H9 (cell line): ENCODE data around the gene ACCSL. TPM values are rescaled to one million over a fixed set of nuclear protein-coding genes. Genes with fewer than 3 reads are reported as not detected.

Experiments used
- DNase-seq: peaks from one replicate; pipeline ENCODE4 v3.0.0-alpha.2; 2017
- H2AFZ ChIP-seq: one replicate; pipeline ENCODE4 v1.6.1; 2013; ENCODE audit warnings: mild to moderate bottlenecking, low read length, control low read depth, moderate library complexity
- H2AK5ac ChIP-seq: 2 replicates; pipeline ENCODE4 v1.6.1; 2013; ENCODE audit warnings: low read length, control low read depth, mixed read lengths; ENCODE audit not compliant: insufficient read length
- H2BK120ac ChIP-seq: one replicate; pipeline ENCODE4 v1.6.1; 2013; ENCODE audit warnings: low read depth, mild to moderate bottlenecking, low read length, control low read depth, inconsistent platforms; ENCODE audit not compliant: poor library complexity, severe bottlenecking
- H2BK12ac ChIP-seq: 2 replicates; pipeline ENCODE4 v1.6.1; 2013; ENCODE audit warnings: low read length, control low read depth, mixed read lengths, low read depth; ENCODE audit not compliant: insufficient read length
- H2BK15ac ChIP-seq: 2 replicates; pipeline ENCODE4 v1.6.1; 2013; ENCODE audit warnings: low read depth, low read length, control low read depth
- H2BK20ac ChIP-seq: one replicate; pipeline ENCODE4 v1.6.1; 2013; ENCODE audit warnings: low read depth, mild to moderate bottlenecking, low read length, control low read depth, inconsistent platforms; ENCODE audit not compliant: poor library complexity, severe bottlenecking
- H2BK5ac ChIP-seq: 2 replicates; pipeline ENCODE4 v1.6.1; 2013; ENCODE audit warnings: low read length, control low read depth, mixed read lengths; ENCODE audit not compliant: insufficient read length
- H3K14ac ChIP-seq: 2 replicates; pipeline ENCODE4 v1.6.1; 2013; ENCODE audit warnings: low read length, control low read depth; ENCODE audit not compliant: insufficient read depth
- H3K18ac ChIP-seq: 2 replicates; pipeline ENCODE4 v1.6.1; 2013; ENCODE audit warnings: low read depth, mild to moderate bottlenecking, mixed read lengths, low read length, control low read depth; ENCODE audit not compliant: insufficient read length
- H3K23ac ChIP-seq: 2 replicates; pipeline ENCODE4 v1.6.1; 2013; ENCODE audit warnings: low read length, control low read depth, mixed read lengths, low read depth; ENCODE audit not compliant: insufficient read length
- H3K23me2 ChIP-seq: 2 replicates; pipeline ENCODE4 v1.6.1; 2013; ENCODE audit warnings: low read depth, mild to moderate bottlenecking, mixed read lengths, low read length, control low read depth; ENCODE audit not compliant: insufficient read length, poor library complexity, severe bottlenecking
- H3K27ac ChIP-seq: 2 replicates; pipeline ENCODE4 v1.5.1; 2013; ENCODE audit warnings: low read length, control low read depth, mixed read lengths, low read depth; ENCODE audit not compliant: insufficient read length
- H3K27me3 ChIP-seq: 2 replicates; pipeline ENCODE4 v1.6.1; 2013; ENCODE audit warnings: low read length, control low read depth, inconsistent platforms; ENCODE audit not compliant: insufficient read depth
- H3K4ac ChIP-seq: 2 replicates; pipeline ENCODE4 v1.6.1; 2013; ENCODE audit warnings: low read depth, mild to moderate bottlenecking, control low read depth, inconsistent platforms, low read length, moderate library complexity
- H3K4me1 ChIP-seq: 2 replicates; pipeline ENCODE4 v1.6.1; 2013; ENCODE audit warnings: low read length, control low read depth, inconsistent platforms; ENCODE audit not compliant: insufficient read depth
- H3K4me2 ChIP-seq: 2 replicates; pipeline ENCODE4 v1.6.1; 2013; ENCODE audit warnings: low read length, control low read depth, mixed read lengths; ENCODE audit not compliant: insufficient read length, insufficient read depth
- H3K56ac ChIP-seq: 2 replicates; pipeline ENCODE4 v1.6.1; 2013; ENCODE audit warnings: low read depth, mild to moderate bottlenecking, mixed read lengths, low read length, control low read depth; ENCODE audit not compliant: insufficient read length
- H3K79me1 ChIP-seq: 2 replicates; pipeline ENCODE4 v1.6.1; 2013; ENCODE audit warnings: low read depth, mild to moderate bottlenecking, moderate library complexity, low read length, control low read depth, inconsistent platforms; ENCODE audit not compliant: insufficient read depth, poor library complexity, severe bottlenecking
- H3K79me2 ChIP-seq: 2 replicates; pipeline ENCODE4 v1.6.1; 2013; ENCODE audit warnings: low read length, control low read depth, inconsistent platforms; ENCODE audit not compliant: insufficient read depth
- H3K9ac ChIP-seq: 2 replicates; pipeline ENCODE4 v1.6.1; 2013; ENCODE audit warnings: low read length, control low read depth, mixed read lengths; ENCODE audit not compliant: insufficient read length; ENCODE audit errors: extremely low read depth
- H3K9me3 ChIP-seq: one replicate; pipeline ENCODE4 v1.6.1; 2013; ENCODE audit warnings: low read depth, low read length, inconsistent platforms; ENCODE audit not compliant: control insufficient read depth
- H3T11ph ChIP-seq: one replicate; pipeline ENCODE4 v1.6.1; 2013; ENCODE audit warnings: mild to moderate bottlenecking, low read length, control low read depth, inconsistent platforms
- H4K20me1 ChIP-seq: one replicate; pipeline ENCODE4 v1.6.1; 2013; ENCODE audit not compliant: control insufficient read depth, insufficient read length, insufficient read depth
- H4K5ac ChIP-seq: 2 replicates; pipeline ENCODE4 v1.6.1; 2013; ENCODE audit warnings: low read depth, mild to moderate bottlenecking, mixed read lengths, low read length, control low read depth; ENCODE audit not compliant: insufficient read length
- H4K8ac ChIP-seq: replicated peaks from 2 replicates; pipeline ENCODE4 v1.6.1; 2013; ENCODE audit warnings: low read length, control low read depth, mixed read lengths, low read depth; ENCODE audit not compliant: insufficient read length
- H4K91ac ChIP-seq: 2 replicates; pipeline ENCODE4 v1.6.1; 2013; ENCODE audit warnings: low read depth, mild to moderate bottlenecking, moderate library complexity, mixed read lengths, low read length, control low read depth; ENCODE audit not compliant: insufficient read length
- H3K27ac Mint-ChIP-seq, 3 experiments: 2 replicates in 2 of 3; 3 replicates in 1 of 3; pipeline ENCODE4 v1.8.0; 2020 to 2021; ENCODE audit warnings: mixed read lengths in 3 of 3, mild to moderate bottlenecking in 1 of 3, moderate library complexity in 1 of 3
- H3K27me3 Mint-ChIP-seq: 2 replicates; pipeline ENCODE4 v1.8.0; 2021; ENCODE audit warnings: low read depth, mild to moderate bottlenecking, moderate library complexity, mixed read lengths
- H3K36me3 Mint-ChIP-seq, 3 experiments: 2 replicates in 2 of 3; 3 replicates in 1 of 3; pipeline ENCODE4 v1.8.0; 2020 to 2021; ENCODE audit warnings: low read depth in 3 of 3, mixed read lengths in 3 of 3; ENCODE audit not compliant: insufficient read depth in 1 of 3
- H3K4me1 Mint-ChIP-seq, 2 experiments: 2 replicates each; pipeline ENCODE4 v1.8.0; 2020; ENCODE audit warnings: mixed read lengths in 2 of 2
- H3K4me3 Mint-ChIP-seq, 2 experiments: 2 replicates in 1 of 2; 3 replicates in 1 of 2; pipeline ENCODE4 v1.8.0; 2020 to 2021; ENCODE audit warnings: mild to moderate bottlenecking in 2 of 2, mixed read lengths in 2 of 2, moderate library complexity in 1 of 2
- H3K9me3 Mint-ChIP-seq, 2 experiments: 2 replicates in 1 of 2; 3 replicates in 1 of 2; pipeline ENCODE4 v1.8.0; 2020; ENCODE audit warnings: mild to moderate bottlenecking in 2 of 2, mixed read lengths in 2 of 2, moderate library complexity in 1 of 2
- WGBS: extraction: QIAGEN DNeasy Blood & Tissue Kit; methylation state at CpG from one replicate; pipeline ENCODE4 v1.1.7; 2013; ENCODE audit warnings: missing lambda C conversion rate, low lambda C conversion rate, mixed read lengths; ENCODE audit not compliant: insufficient read length; ENCODE audit errors: extremely low coverage; 5-methylcytosine and 5-hydroxymethylcytosine counted together
- total RNA-seq: library from RNA; stranded (reverse); gene quantifications from 2 replicates; pipeline ENCODE4 v1.2.1, GENCODE V29; 2021
- TF ChIP-seq, protein P1 (sequence below): fragments of 200-600 bp; sonication (generic); conservative IDR thresholded peaks from 3 replicates; pipeline ENCODE4 v1.8.0; 2021; ENCODE audit warnings: antibody characterized with exemption, mild to moderate bottlenecking

ACCSL gene
- total RNA-seq, 1 experiment from 2014 or later, result not detected

DNA sequence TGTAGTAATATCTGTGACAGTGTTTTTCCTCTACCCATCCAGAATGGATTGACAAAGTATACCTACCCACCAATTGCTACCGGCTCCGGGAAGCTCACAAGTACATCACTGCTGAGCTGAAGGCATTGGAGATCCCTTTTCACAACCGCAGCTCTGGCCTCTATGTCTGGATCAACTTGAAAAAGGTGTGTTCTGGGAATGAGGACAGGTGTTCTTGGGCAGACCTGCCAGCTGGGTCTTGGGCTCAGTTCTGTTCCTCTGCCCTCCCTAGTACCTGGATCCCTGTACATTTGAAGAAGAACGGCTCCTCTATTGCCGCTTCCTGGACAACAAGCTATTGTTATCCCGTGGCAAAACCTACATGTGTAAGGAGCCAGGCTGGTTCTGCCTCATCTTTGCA, 10.5 kb downstream of the ACCSL start:
- H2AFZ ChIP-seq, result no peak overlapping the region
- no peak overlapping the region for H2BK12ac ChIP-seq
- H3K9ac ChIP-seq, result no peak overlapping the region
- no peak overlapping the region for H2BK5ac ChIP-seq
- H3K23ac ChIP-seq, result no peak overlapping the region
- H3T11ph ChIP-seq, result no peak overlapping the region
- peaks cover 10% of the 10 kb centered on the region for H3K27me3 Mint-ChIP-seq
- H3K56ac ChIP-seq, result no peak overlapping the region
- H4K91ac ChIP-seq, result no peak overlapping the region
- H3K79me2 ChIP-seq, result no peaks in the 10 kb centered on the region
- no peak overlapping the region for H3K27ac Mint-ChIP-seq
- no peak overlapping the region for H3K14ac ChIP-seq
- H3K18ac ChIP-seq, result no peak overlapping the region
- H3K23me2 ChIP-seq, result no peaks in the 10 kb centered on the region
- no peak overlapping the region for H4K8ac ChIP-seq
- H3K27ac ChIP-seq, result no peak overlapping the region
- H3K4me2 ChIP-seq, result no peak overlapping the region
- no peaks in the 10 kb centered on the region for H3K9me3 ChIP-seq
- no peak overlapping the region for H4K5ac ChIP-seq
- TF ChIP-seq, protein P1, sequence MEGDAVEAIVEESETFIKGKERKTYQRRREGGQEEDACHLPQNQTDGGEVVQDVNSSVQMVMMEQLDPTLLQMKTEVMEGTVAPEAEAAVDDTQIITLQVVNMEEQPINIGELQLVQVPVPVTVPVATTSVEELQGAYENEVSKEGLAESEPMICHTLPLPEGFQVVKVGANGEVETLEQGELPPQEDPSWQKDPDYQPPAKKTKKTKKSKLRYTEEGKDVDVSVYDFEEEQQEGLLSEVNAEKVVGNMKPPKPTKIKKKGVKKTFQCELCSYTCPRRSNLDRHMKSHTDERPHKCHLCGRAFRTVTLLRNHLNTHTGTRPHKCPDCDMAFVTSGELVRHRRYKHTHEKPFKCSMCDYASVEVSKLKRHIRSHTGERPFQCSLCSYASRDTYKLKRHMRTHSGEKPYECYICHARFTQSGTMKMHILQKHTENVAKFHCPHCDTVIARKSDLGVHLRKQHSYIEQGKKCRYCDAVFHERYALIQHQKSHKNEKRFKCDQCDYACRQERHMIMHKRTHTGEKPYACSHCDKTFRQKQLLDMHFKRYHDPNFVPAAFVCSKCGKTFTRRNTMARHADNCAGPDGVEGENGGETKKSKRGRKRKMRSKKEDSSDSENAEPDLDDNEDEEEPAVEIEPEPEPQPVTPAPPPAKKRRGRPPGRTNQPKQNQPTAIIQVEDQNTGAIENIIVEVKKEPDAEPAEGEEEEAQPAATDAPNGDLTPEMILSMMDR, result no peak
- DNase-seq, result no peak
- no peaks in the 10 kb centered on the region for H4K20me1 ChIP-seq
- no peaks in the 10 kb centered on the region for H3K36me3 Mint-ChIP-seq
- no peak overlapping the region for H2AK5ac ChIP-seq
- no peak overlapping the region for H3K4me3 Mint-ChIP-seq
- WGBS, result no CpG with 5 or more reads among the region's 6 CpGs
- no peak overlapping the region for H2BK20ac ChIP-seq
- no peaks in the 10 kb centered on the region for H3K27me3 ChIP-seq
- no peaks in the 10 kb centered on the region for H3K9me3 Mint-ChIP-seq
- no peaks in the 10 kb centered on the region for H3K79me1 ChIP-seq
- H3K4me1 Mint-ChIP-seq, result peaks cover 4 to 8% of the 10 kb centered on the region in 2 experiments; a peak in 3 of 4 replicates
- H2BK15ac ChIP-seq, result no peak overlapping the region
- no peak overlapping the region for H3K4ac ChIP-seq
- H2BK120ac ChIP-seq, result no peak overlapping the region
- H3K4me1 ChIP-seq, result no peaks in the 10 kb centered on the region
